Activated gamma-delta T cell treated with anti-CD3 and anti-CD28 coated beads, Interleukin-2, amount 50 U/mL, for 16 hours (primary cell): ENCODE results near the gene RGCC.

Experiments
- DNase-seq: peaks from one replicate; pipeline ENCODE4 v3.0.0-alpha.2; 2020; ENCODE audit warnings: low read depth

The RGCC gene

DNA sequence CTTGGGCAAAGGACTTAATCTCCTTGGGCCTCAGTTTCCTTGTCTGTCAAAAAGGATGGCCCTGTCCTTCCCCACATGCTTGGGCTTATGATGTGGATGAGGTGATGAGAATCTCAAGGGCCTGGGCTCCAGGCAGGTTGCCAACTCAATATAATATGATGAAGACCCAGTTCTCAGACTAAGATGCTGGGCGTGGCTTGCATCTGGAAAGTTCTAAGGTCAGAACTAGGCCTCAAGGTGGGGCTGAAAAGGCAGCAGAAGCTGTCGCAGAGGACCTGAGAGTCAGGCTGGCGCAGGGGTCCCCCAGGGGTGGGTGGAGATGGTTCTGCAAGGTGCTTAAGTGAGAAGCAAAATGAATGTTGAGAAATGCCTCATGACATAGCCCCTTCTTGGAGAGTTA lies 58.8 kb downstream of the RGCC start:
- no peak for DNase-seq

DNA sequence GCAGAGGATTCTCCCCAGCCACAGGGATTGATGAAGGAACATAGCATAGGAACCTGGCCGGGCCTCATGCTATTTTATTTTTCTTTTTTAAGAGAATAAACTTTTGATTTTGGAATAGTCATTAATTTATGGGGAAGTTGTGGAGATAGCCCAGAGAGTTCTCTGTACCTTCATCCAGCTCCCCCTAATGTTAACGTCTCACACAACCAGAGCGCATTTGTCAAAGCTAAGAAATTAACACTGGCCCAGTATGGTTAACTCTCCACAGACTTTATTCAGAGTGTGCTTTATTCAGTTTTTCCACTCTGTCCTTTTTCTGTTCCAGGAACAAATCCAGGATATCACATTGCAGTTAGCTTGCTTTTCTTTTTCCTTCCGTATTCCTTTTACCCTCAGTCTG lies 59.4 kb downstream of the RGCC start:
- no peak for DNase-seq

DNA sequence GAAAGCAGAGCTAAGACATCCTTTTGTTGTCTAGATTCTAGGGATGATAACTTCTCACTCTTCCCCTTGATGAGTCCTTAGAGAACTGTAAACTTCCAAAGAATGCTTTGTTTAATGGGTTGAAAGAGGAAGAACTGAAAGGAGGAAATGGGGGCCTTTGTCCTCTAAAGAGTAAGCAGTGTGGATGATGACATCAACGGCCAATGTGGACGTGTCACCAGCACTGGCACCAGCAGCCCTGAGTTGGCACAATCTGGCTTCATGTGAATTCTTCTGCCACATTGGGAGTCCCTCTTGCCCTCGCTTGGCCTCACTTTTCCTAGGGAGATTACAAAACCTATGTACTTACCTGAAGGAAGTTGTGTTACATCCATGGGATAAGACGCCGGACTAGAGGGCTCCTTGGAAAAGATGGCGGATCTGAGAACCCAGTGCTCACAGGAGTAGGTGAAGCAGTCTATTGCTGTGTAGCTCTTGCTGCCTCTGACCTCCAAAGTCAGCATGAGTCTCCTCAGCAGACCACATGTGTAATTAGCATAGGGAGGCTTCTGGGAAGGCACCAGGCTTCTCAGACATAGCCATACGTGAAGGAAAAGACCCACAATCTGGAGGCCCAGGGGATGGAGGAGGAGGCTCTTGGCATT lies 62.8 kb downstream of the RGCC start:
- no peak for DNase-seq
